Left ventricle myocardium superior (tissue), 1 donor: ENCODE data around the gene C1R. TPM values are rescaled to one million over a fixed set of nuclear protein-coding genes. Genes with fewer than 3 reads are reported as not detected.

Experiments
- ATAC-seq: fragments of 200-7000 bp; cut with Tn5 transposase; one replicate; pipeline ENCODE4 v1.9.1; 2020; ENCODE audit warnings: mild to moderate bottlenecking, moderate library complexity
- DNase-seq: peaks from one replicate; pipeline ENCODE4 v3.0.0-alpha.2; 2020
- intact Hi-C: fragments of 100-400 bp; cut with micrococcal nuclease; formaldehyde crosslinking; loops from one replicate; pipeline ENCODE4 v1.11.0; 2022
- total RNA-seq: library from RNA; stranded (reverse); fragmentation: NEBNext Ultra II Directional; extraction: Animal tissue kit (Norgen Biotek cat#: 25700); gene quantifications from one replicate; pipeline ENCODE4 v1.2.1, GENCODE V29; 2021
- donor health status: DM: no; HTN: yes; CAD: no; lungs with severe emphysema.

C1R gene
- total RNA-seq, 1 donor from 2014 or later: 142 TPM

DNA sequence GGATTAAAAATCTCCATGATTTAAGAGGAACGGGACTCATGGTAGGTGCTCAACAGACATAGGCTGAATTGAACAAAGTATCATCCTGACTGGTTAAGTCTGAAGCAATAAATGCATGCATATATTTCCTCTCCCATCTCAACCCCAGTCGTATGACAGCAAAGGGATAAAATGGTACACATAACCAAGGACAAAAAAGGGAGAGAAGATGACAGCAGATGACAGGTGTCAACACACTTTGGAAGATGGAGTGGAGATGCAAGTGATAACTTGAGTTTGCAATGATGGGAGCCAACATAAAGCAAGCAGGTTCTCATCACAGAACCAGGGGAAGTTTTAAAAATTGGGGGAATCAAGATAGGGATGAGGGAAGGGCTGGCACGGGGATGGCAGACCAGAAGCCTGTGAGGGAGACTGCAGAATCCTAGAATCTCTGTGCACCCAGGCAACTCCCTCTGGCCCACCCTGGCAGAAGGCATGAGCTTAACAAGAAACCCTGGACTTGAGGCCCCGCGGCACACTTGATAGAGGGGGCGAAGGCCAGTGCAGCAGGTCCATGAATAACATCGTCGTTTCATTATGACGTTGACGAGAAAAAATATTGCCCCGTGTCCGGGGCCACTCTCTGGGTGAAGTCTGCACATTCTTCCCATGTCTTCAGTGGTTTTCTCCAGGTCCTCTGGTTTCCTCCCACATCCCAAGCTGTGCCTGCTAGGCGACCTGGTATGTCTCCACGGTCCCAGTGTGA, 11.8 kb upstream of the C1R start:
- intact Hi-C loops: loop anchor here (10.0 kb wide), 1 partner anchor 149 kb away; the partner anchor contains the start of gene PTPN6
- no peak for ATAC-seq
- DNase-seq: no peak

DNA sequence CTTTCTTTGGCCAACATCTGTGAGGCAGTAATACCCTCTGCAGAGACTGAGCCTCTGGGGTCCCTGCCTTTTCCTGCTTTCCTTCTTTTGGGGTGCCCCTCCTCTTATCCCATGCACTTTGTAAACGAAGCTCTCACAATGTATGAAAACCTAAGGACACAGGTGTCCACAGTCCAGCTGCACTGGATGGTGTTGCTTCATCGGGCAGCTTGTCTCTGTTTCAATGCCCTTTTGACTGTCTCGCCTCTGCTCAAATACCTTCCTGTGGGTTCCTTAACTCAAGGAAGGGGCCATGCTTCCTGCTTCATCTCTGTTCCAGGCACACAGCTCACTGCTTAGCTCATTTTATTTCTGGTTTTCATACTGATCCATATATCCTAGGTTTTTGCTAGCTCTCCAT, 10.3 kb upstream of the C1R start:
- intact Hi-C loops: loop anchor here (10.0 kb wide), 1 partner anchor 148 kb away; the partner anchor contains the start of gene PTPN6
- ATAC-seq (no peak), DNase-seq (no peak)

DNA sequence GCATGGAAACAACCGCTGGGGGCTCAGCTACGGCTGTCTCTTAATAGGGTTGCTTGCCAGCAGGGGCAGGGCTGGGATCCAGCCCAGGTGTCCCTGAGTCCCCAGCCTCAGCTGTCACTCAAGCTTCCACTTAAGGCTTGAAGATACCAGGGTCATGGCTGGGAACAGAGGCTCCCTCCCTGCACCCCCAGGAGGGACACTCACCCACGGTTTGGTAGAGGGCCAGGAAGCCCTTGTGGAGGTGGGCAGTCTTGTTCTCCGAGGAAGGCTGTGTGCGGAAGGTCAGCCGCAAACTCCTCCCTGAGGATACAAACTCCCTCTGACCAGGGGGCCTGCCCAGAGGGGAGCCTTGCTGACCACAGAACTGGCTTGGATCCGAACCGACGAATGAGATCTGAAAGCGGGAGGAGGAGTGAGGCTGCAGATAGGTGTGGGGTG, 9.5 kb upstream of the C1R start:
- intact Hi-C loops: loop anchor here (10.0 kb wide), 1 partner anchor 147 kb away; the partner anchor contains the start of gene PTPN6
- no peak for DNase-seq
- peak; percentile 54 for ATAC-seq

DNA sequence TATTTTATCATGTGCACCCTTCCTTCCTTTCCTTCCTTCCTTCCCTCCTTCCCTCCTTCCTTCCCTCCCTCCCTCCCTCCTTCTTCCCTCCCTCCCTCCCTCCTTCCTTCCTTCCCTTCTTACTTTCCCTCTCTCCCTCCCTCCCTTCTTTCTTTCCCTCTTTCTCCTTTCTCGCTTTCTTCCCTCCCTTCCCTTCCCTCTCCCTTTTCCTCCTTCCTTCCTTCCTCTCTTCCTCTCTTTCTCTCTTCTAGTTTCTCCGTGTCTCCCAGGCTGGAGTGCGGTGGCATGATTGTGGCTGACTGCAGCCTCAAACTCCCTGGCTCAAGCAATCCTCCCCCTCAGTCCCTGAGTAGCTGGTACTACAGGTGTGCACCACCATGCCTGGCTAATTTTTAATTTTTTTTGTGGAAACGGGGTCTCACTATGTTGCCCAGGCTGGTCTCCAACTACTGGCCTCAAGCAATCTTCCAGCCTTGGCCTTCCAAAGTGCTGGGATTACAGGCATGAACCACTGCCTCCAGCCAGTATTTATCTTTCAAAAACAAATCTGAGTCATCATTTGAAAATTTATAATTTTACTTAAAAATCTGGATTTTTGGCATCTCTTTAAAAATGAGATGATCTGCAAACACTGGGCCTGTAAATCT, 8.9 kb upstream of the C1R start:
- ATAC-seq (peak; percentile 42), DNase-seq (no peak)
- intact Hi-C loops: loop anchor here (10.0 kb wide), 1 partner anchor 146 kb away; the partner anchor contains the start of gene PTPN6

DNA sequence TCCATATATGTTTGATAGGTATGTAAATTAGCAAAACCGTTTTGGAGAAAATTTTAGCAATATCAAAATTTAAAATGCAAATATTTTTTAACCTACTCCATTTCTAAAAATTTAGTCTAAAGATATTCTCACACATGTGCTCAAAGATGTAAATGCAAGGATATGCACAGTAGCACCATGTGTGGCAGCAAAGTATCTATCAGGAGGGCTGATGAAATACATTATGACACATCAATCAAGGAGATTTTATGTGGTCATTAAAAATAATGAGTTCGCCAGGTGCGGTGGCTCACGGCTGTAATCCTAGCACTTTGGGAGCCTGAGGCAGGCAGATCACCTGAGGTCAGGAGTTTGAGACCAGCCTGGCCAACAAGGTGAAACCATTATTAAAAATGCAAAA, 8.0 kb upstream of the C1R start:
- no peak for ATAC-seq
- no peak for DNase-seq
- intact Hi-C loops: loop anchor here (10.0 kb wide), 1 partner anchor 145 kb away; the partner anchor contains the start of gene PTPN6

DNA sequence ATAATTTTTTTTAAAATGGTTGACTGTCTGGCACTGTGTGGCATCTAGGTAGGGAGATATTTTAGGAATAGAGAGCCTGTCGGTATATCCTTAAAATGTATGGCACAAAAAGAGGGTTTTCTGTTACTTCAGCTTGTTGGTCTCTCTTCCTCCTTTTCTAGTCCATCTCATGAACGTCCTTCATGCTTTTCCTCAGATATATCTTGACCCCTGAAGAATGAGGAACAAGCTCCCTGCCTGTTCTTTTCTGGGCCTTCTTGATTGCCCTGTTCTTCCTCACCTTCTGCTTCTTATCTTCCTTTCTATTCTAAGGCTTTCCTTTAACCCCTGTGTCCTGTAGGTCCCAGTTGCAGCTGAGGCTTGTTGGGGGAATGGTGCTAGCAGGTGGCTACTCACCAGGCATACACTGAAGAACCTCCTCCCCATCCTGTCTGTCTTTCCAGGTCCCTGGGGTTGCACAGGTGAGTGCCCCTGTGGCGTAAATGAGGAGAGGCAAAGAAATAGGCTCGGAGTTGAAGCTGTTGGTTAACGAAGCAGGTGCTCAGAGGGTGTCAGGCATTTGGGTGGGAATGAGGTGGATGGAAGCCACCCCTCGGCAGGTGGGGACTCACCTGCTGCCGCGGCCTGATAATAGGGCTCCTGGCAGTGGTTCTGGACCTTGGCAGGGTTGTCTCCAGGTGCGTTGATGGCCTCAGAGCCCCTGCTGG, 7.2 kb upstream of the C1R start:
- intact Hi-C loops: no loop called here
- DNase-seq: no peak
- no peak for ATAC-seq

DNA sequence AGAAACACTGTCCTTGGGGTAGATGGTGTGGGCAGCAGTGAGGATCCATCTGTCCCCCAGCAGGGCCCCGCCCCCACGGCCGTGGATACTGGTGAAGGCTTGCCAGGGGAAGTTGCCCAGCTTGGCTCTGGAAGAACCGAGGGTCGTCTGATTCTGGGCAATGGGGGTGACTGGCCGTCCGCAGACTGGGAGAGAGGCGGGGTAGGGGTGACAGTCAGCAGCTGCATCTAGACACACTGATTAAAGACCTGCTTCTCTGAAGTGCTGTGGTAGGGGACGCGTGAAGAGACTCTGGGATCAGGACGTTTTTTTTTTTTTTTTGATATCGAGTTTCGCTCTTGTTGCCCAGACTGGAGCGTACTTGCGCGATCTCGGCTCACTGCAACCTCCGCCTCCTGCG, 4.7 kb upstream of the C1R start:
- ATAC-seq: no peak
- intact Hi-C loops: no loop called here
- no peak for DNase-seq

DNA sequence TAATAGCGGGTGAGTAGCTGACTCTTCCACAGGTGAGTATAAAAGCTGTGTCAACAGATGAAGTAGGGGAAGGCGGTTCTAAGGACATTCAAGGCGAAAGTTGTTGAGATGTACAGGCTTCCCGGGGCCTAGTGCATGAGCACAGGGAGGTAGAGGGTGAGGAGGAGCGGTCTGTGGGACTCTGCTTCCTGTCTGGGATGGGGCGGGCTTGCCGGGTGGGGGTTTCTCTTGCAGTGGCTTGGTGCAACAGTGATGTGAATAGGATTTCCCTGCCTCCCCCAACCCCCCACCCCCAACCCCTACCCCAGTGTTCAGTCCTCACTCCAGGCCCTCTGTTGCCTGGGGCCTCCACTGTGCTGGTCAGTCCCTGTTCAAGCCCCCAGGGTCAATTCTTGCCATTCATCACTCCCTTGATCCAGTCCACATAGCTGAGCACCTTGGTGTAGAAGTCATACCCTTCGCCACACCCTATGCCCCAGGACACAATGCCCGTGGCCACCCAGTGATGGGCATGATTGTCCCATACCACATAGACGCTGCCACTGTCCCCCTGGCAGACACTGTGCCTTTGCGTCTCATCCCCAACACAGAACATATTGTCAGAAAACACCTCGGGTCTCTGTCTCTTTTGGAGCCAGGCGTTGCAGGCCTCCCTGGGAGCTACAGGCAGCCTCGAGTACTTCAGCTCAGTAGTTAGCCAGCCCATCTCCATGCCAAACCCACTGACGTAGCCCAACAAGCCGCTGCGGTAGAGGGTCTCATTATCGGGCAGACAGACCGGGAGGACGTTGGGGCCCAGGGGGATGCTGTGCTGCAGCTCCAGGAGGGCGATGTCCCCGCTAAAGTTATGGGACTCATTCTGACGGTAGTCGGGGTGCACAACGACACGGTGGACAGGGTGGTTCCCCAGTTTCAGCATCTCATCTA, 4.0 kb upstream of the C1R start:
- DNase-seq: no peak
- intact Hi-C loops: no loop called here
- no peak for ATAC-seq

DNA sequence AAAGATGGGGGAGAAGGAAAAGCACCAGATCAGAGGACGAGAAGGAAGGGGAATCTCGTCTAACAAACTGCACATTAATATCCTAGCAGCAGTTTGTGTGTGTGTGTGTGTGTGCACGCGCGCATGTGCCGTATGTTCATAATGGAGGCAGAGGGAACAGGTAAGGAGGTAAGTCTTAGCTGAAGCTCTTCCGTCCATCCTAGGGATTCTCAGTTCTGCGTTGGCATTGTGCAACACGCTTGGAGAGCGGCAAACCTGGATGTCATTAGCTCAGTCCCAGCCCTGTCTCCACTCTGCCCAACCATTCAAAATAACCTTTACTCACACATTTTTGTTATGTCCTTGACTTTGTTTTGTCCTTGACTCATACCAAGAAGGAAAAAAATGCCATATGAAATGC, 1.6 kb upstream of the C1R start:
- intact Hi-C loops: no loop called here
- ATAC-seq: no peak
- DNase-seq: no peak

DNA sequence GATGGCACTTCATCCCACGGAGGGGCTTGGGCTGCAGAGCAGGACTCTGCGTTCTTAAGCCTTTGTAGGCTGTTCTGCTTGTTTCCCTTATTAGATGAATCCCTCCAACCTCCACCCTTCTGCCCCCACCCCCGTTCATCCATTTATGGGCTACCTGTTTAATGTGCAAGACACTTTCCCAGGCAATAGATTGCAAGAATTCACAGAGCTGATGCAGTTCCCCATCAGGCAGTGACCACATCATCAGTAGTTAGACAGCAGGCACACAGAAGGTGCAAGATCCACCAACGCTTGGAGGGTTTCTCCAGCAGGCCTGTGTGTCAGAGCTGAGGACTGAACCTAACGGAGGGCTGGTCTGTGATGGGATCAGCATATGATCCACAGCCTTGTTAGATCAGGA, 1.2 kb upstream of the C1R start:
- ATAC-seq (no peak), DNase-seq (no peak)
- intact Hi-C loops: no loop called here

DNA sequence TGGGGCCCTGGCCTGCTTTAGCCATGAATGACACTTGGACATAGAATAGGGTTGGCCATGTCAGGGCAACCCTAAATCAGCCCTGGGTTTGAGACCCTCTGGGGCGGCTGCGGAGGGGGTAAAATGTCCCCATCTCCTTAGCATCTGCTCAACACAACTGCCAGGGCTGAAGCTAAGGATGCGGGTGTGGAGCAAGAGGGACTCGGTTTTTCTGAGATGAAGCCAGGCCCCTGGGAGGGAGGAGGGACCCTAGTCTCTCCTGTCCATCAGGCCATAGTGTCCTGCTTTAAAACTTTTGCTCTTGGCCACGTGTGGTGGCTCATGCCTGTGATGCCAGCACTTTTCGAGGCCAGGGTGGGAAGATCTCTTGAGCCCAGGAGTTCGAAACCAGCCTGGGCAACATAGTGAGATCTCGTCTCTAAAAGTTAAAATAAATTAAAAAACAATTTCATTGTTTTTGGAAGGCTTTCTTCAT, 778 bp upstream of the C1R start:
- intact Hi-C loops: no loop called here
- peak; percentile 32 for DNase-seq
- ATAC-seq: no peak

DNA sequence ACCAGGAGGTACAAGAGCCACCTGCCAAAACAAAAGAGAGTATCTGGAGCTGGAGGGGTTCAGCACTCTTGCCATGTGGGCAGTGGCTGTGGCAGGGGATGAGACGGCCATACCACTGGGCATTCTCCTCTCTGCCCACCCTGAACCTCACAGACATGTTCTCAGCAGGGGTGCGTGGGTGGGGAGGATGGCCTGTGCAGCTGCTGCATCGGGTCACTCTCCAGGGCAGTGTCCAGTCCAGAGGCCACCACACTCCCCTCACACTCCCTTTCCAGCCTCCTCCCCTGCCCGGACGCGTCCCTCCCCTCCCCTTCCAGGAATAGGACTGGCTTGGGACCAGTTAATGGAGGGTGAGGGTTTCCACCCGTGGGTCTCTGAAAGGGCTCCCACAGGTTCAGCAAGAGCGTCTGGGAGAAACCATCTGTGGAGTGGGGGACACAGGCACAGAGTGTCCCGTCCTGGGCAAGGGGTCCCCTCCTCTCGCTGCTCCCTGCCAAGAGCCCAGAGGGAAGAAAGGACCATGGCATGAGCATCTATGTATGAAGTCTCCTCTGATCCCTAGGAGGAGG, 501 bp downstream of the C1R start:
- ATAC-seq: peak; percentile 81
- intact Hi-C loops: no loop called here

DNA sequence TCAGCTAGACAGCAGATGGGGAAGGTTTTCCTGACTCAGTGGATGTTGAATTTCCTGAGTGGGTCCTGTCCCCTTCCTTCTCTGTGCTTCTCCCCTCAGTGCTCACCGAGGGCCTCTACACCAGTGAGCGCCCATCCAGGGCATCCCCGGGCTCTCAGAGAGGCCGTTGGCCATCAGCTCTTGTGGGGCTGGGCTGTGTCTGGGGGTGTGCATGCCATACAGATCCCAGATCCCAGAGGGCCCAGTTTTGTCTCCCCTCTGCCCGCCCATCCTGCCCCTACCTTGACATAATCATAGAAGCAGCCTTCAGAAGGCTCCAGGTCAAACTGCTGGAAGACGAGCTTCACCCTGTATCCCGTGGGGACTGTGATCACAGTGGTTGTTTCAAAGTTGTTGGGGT, 1.1 kb downstream of the C1R start:
- intact Hi-C loops: no loop called here
- no peak for DNase-seq
- ATAC-seq: no peak

More for the DNA sequence above, 501 bp downstream of the C1R start:
- DNase-seq: peak; percentile 70

DNA sequence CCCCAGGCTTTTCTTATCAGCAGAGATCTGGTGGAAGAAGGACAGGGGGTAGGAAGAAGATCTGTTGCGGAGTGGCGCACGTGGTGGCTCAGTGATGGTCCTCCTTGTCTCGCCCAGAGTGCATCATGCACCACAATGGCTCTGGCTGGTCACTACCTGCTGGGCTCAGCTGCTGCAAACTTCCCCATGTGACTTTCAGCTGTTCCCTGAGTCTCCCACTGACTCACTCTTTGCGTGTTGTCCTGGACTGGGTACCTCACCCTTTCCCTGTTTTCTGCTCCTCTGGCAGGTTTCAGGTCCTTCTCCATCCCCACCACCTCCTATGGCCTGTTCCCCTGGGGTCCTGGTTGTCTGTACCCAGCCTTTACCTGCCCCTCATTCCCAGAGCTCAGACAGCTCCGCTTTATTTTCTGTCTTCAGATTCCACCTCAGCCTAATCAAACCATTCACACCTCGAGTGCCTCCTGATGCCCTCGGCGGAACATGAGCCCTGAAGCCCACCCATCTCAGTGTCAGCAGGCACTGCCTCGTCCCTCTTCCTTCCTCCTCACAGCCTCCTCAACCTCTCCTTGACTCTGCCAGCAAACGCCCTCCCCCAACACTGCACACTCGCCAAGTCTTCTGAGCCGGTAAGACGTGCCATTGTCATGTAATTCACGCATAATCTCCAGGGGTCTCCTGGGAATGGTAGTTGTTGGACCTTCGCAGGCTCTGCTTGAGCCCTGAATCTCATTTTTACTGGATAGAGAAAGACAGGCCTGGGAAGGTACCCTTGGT, 1.8 kb downstream of the C1R start:
- intact Hi-C loops: no loop called here
- ATAC-seq: no peak
- peak; percentile 35 for DNase-seq

DNA sequence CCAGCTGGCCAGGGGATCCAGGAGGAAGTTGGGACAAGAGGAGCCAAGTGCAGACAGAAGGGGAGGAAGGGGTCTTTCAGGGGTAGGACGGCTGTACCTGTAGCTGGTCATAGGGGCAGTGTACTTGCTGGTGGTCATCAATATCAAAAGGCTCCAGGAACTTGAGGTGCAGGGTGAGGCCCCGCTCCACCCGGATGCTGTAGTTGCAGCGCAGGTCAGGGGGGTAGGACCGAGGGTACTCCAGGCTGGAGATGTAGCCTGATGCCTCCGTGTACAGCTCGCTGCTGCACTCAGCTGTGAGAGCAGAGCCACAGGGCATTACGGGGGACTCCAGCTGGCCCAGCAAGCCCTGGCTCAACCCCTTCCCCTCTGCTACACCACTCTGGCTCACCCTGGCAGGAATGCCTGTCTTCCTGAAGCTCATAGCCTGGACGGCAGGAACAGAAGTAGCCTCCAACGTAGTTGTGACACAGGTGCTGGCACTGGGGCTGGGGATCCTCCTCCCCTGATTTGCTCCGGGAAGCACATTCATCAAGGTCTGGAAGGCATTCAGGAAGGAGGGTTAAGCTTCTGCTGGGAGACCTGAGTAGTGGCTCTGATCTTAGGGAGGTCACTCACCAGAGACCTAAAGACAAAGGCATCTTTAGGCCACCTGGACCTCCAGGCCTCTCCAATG, 2.9 kb downstream of the C1R start:
- intact Hi-C loops: no loop called here
- DNase-seq (no peak), ATAC-seq (no peak)

DNA sequence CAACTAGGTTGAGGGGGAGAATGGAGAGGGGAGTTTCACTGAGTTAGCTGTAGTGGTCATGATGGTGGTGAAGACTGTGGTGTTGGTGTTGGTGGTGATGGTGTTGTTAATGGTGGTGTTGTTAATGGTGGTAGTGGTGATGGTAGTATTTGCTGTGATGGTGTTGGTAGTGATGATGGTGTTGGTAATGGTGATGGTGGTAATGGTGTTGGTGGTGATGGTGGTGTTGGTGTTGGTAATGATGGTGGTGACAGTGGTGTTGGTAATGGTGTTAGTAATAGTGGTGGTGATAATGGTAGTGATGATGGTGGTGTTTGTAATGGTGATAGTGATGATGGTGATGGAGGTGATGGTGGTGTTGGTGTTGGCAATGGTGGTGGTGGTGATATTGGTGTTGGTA, 9.1 kb downstream of the C1R start:
- intact Hi-C loops: no loop called here
- no peak for DNase-seq
- no peak for ATAC-seq

DNA sequence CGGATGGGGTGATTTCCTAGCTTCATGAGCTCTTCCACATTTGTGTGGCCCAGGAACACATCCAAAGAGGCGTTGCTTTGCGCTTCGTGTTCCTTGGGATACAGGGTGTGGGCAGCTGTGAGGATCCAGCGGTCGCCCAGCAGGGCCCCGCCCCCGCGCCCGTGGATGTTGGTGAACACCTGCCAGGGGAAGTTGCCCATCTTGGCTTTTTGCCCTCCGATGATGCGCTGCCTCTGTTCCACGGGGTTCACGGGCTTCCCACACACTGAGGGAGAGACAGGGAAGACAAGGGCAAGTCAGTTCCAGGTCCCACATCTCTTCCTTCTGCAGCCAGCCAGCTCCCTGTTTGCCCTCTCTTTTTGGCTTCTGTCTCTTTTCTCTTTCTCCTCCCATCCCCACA, 11.2 kb downstream of the C1R start:
- ATAC-seq: no peak
- intact Hi-C loops: loop anchor here (2.0 kb wide), 1 partner anchor 14 kb away; no protein-coding TSS in a partner anchor
- DNase-seq: no peak
